GM12878 (cell line): ENCODE measurements around the gene TMEM53. TPM values are rescaled to one million over a fixed set of nuclear protein-coding genes. Genes with fewer than 3 reads are reported as not detected.

Experiments
- ATF2 ChIP-seq: IDR thresholded peaks from 2 replicates; pipeline ENCODE4 v1.6.1; 2012; ENCODE audit warnings: low read length, inconsistent platforms
- BACH1 ChIP-seq: fragments of 450-650 bp; IDR thresholded peaks from 2 replicates; pipeline ENCODE4 v1.6.1; 2017; ENCODE audit warnings: mild to moderate bottlenecking, borderline replicate concordance
- BCL11A ChIP-seq: IDR thresholded peaks from 2 replicates; pipeline ENCODE4 v1.6.1; 2011; ENCODE audit warnings: low read depth, low read length
- CBX3 ChIP-seq: fragments of 200-600 bp; sonication (generic); IDR thresholded peaks from 2 replicates; pipeline ENCODE4 v1.6.1; 2016; ENCODE audit warnings: low read depth, borderline replicate concordance
- CBX5 ChIP-seq: sonication (generic); IDR thresholded peaks from 2 replicates; pipeline ENCODE4 v1.6.1; 2016; ENCODE audit warnings: low read depth, moderate library complexity, mild to moderate bottlenecking, inconsistent platforms
- E4F1 ChIP-seq: fragments of 450-650 bp; IDR thresholded peaks from 2 replicates; pipeline ENCODE4 v1.6.1; 2018; ENCODE audit warnings: borderline replicate concordance, mild to moderate bottlenecking; ENCODE audit not compliant: partially characterized antibody
- GATAD2B ChIP-seq: fragments of 450-650 bp; conservative IDR thresholded peaks from 2 replicates; pipeline ENCODE4 v1.6.1; 2017; ENCODE audit warnings: low read depth, mild to moderate bottlenecking, moderate library complexity
- HDGF ChIP-seq: fragments of 450-650 bp; IDR thresholded peaks from 2 replicates; pipeline ENCODE4 v1.6.1; 2016; ENCODE audit warnings: antibody characterized with exemption
- IKZF2 ChIP-seq, 2 experiments: fragments of 450-650 bp; IDR thresholded peaks; 2 replicates each; pipeline ENCODE4 v1.6.1; 2017; ENCODE audit warnings: mild to moderate bottlenecking in 2 of 2, moderate library complexity in 2 of 2
- JUNB ChIP-seq: IDR thresholded peaks from 2 replicates; pipeline ENCODE4 v1.6.1; 2016; ENCODE audit warnings: antibody characterized with exemption, mild to moderate bottlenecking
- MEF2B ChIP-seq: fragments of 450-650 bp; IDR thresholded peaks from 2 replicates; pipeline ENCODE4 v1.6.1; 2018; ENCODE audit warnings: mild to moderate bottlenecking, moderate library complexity; ENCODE audit not compliant: partially characterized antibody, poor library complexity, severe bottlenecking
- MYB ChIP-seq: fragments of 150-350 bp; IDR thresholded peaks from 2 replicates; pipeline ENCODE4 v1.6.1; 2014; ENCODE audit warnings: mild to moderate bottlenecking, low read depth, low read length, borderline replicate concordance
- NFYA ChIP-seq: IDR thresholded peaks from 2 replicates; pipeline ENCODE4 v1.6.1; 2011; ENCODE audit warnings: low read depth, mild to moderate bottlenecking, low read length, improper control_type of control experiment, borderline replicate concordance
- NKRF ChIP-seq: fragments of 450-650 bp; conservative IDR thresholded peaks from 2 replicates; pipeline ENCODE4 v1.6.1; 2017; ENCODE audit warnings: mild to moderate bottlenecking, moderate library complexity
- NR2C2 ChIP-seq: IDR thresholded peaks from 2 replicates; pipeline ENCODE4 v1.6.1; 2011; ENCODE audit warnings: borderline replicate concordance, low read depth; ENCODE audit not compliant: control insufficient read depth, insufficient read length
- RAD51 ChIP-seq: fragments of 450-650 bp; IDR thresholded peaks from 2 replicates; pipeline ENCODE4 v1.6.1; 2016; ENCODE audit warnings: moderate library complexity, mild to moderate bottlenecking, inconsistent platforms
- SIN3A ChIP-seq: IDR thresholded peaks from 2 replicates; pipeline ENCODE4 v1.6.1; 2012; ENCODE audit warnings: low read depth, low read length, improper control_type of control experiment
- SMARCA5 ChIP-seq: fragments of 450-650 bp; IDR thresholded peaks from 2 replicates; pipeline ENCODE4 v1.6.1; 2017; ENCODE audit warnings: mild to moderate bottlenecking
- STAT1 ChIP-seq: fragments of 450-650 bp; conservative IDR thresholded peaks from 2 replicates; pipeline ENCODE4 v1.6.1; 2014; ENCODE audit warnings: antibody characterized with exemption, mild to moderate bottlenecking
- SUPT20H ChIP-seq: IDR thresholded peaks from 2 replicates; pipeline ENCODE4 v1.6.1; 2011; ENCODE audit warnings: low read depth, mild to moderate bottlenecking, low read length, moderate library complexity, borderline replicate concordance; ENCODE audit not compliant: control insufficient read depth
- SUZ12 ChIP-seq: fragments of 200-600 bp; sonication (generic); IDR thresholded peaks from one replicate; pipeline ENCODE4 v1.6.1; 2018; ENCODE audit warnings: antibody characterized with exemption, mild to moderate bottlenecking; ENCODE audit not compliant: unreplicated experiment
- TCF3 ChIP-seq: IDR thresholded peaks from 2 replicates; pipeline ENCODE4 v1.6.1; 2012; ENCODE audit warnings: low read depth, mild to moderate bottlenecking, low read length, borderline replicate concordance; ENCODE audit not compliant: insufficient read depth
- ZNF217 ChIP-seq: fragments of 450-650 bp; IDR thresholded peaks from 2 replicates; pipeline ENCODE4 v1.6.1; 2017; ENCODE audit warnings: antibody characterized with exemption, mild to moderate bottlenecking
- ZNF384 ChIP-seq: IDR thresholded peaks from 2 replicates; pipeline ENCODE4 v1.6.1; 2012; ENCODE audit warnings: low read depth, mild to moderate bottlenecking, low read length, improper control_type of control experiment, borderline replicate concordance
- ZSCAN29 ChIP-seq: fragments of 450-650 bp; IDR thresholded peaks from 2 replicates; pipeline ENCODE4 v1.6.1; 2017; ENCODE audit warnings: mild to moderate bottlenecking, moderate library complexity
- polyA plus RNA-seq, 11 experiments: library from polyadenylated mRNA; depleted of rRNA in 4 of 11; unstranded in 6 of 11; stranded (reverse) in 5 of 11; fragments of >200 nt; fragmentation: Nextera tagmentation in 4 of 11; fragmentation: Illumina TruSeq in 1 of 11; extraction: Ambion mirVana in 4 of 11; extraction: Trizol in 1 of 11; gene quantifications; 1 replicate in 1 of 11; 2 replicates in 10 of 11; pipeline versions ENCODE4 v1.2.1 to v1.2.3, GENCODE V29; 2011 to 2016; ENCODE audit warnings: inconsistent platforms in 2 of 11, missing spikeins in 2 of 11, low read depth in 1 of 11
- total RNA-seq, 4 experiments: library from RNA; depleted of rRNA in 3 of 4; stranded (reverse); fragments of >200 nt in 3 of 4; fragmentation: Illumina TruSeq in 1 of 4; extraction: Trizol in 1 of 4; gene quantifications; 2 replicates each; pipeline versions ENCODE4 v1.2.1 to v1.2.3, GENCODE V29; 2013 to 2021

TMEM53 gene
- total and polyA plus RNA-seq, 10 of the 15 experiments (the other 5 are each of a cell fraction or from before 2014, with no cell fraction given): 3.1 to 23.9 (median 11.1) TPM

GRCh38 chr1:44723496-44724295 is 49.4 kb upstream of the TMEM53 start (continued):
- TF ChIP-seq RAD51 (peak; percentile 58), E4F1 (no peak), BACH1 (no peak; the same call in 1 of the 2 replicates), ZNF217 (peak; percentile 68; the same call in 1 of the 2 replicates), ZSCAN29 (no peak), NR2C2 (no peak), JUNB (no peak), MEF2B (peak; percentile 20), SUZ12 (no peak), MYB (no peak), GATAD2B (peak; percentile 50; the same call in 1 of the 2 replicates), TCF3 (no peak), SMARCA5 (peak; percentile 97; the same call in 1 of the 2 replicates), SIN3A (no peak), STAT1 (no peak), CBX3 (no peak), HDGF (no peak), SUPT20H (no peak), IKZF2 (IDR thresholded peaks at IDR 0.05) (peak; percentile 85 to 86; a peak in 3 of 4 replicates), ATF2 (no peak), ZNF384 (no peak), CBX5 (no peak), NKRF (0 out of 2 replicates have a peak, but pooled peaks have one; percentile 28), BCL11A (peak; percentile 16; the same call in 1 of the 2 replicates), NFYA (no peak)
